HepG2 (cell line): ENCODE data around the gene PCNA. TPM values are rescaled to one million over a fixed set of nuclear protein-coding genes. Genes with fewer than 3 reads are reported as not detected.

Experiments
- ARNTL ChIP-seq: sonication (generic); formaldehyde crosslinking; IDR thresholded peaks from 2 replicates; pipeline ENCODE4 v1.4.0; 2020; ENCODE audit warnings: mild to moderate bottlenecking, missing genetic modification reagents
- CCDC6 ChIP-seq: sonication (generic); formaldehyde crosslinking; IDR thresholded peaks from 2 replicates; pipeline ENCODE4 v1.8.1; 2022; ENCODE audit warnings: mild to moderate bottlenecking, missing genetic modification reagents, moderate library complexity
- CSRNP1 ChIP-seq: sonication (generic); formaldehyde crosslinking; IDR thresholded peaks from 2 replicates; pipeline ENCODE4 v1.8.1; 2023; ENCODE audit warnings: mild to moderate bottlenecking, missing genetic modification reagents
- EED ChIP-seq: sonication (generic); formaldehyde crosslinking; IDR thresholded peaks from 2 replicates; pipeline ENCODE4 v1.5.0; 2020; ENCODE audit warnings: mild to moderate bottlenecking, missing genetic modification reagents
- HES4 ChIP-seq: sonication (generic); formaldehyde crosslinking; IDR thresholded peaks from 2 replicates; pipeline ENCODE4 v1.9.0; 2021; ENCODE audit warnings: mild to moderate bottlenecking, missing genetic modification reagents, borderline replicate concordance
- JUN ChIP-seq: sonication (generic); formaldehyde crosslinking; IDR thresholded peaks from 2 replicates; pipeline ENCODE4 v1.4.0; 2020; ENCODE audit warnings: mild to moderate bottlenecking, missing genetic modification reagents
- NFATC3 ChIP-seq: sonication (generic); formaldehyde crosslinking; IDR thresholded peaks from 2 replicates; pipeline ENCODE4 v1.5.1; 2020; ENCODE audit warnings: mild to moderate bottlenecking, missing genetic modification reagents
- SALL2 ChIP-seq: sonication (generic); formaldehyde crosslinking; IDR thresholded peaks from 2 replicates; pipeline ENCODE4 v1.8.1; 2023; ENCODE audit warnings: mild to moderate bottlenecking, missing genetic modification reagents, inconsistent platforms
- SNAPC4 ChIP-seq: sonication (generic); formaldehyde crosslinking; IDR thresholded peaks from 2 replicates; pipeline ENCODE4 v1.4.0; 2020; ENCODE audit warnings: mild to moderate bottlenecking, missing genetic modification reagents
- SRSF1 ChIP-seq: fragments of 200-400 bp; formaldehyde crosslinking; optimal IDR thresholded peaks from 2 replicates; pipeline ENCODE3; 2017; ENCODE audit warnings: mild to moderate bottlenecking, low read depth, low read length, moderate library complexity
- TFE3 ChIP-seq: IDR thresholded peaks from 2 replicates; pipeline ENCODE4 v1.6.1; 2016
- YEATS4 ChIP-seq: sonication (generic); formaldehyde crosslinking; IDR thresholded peaks from 2 replicates; pipeline ENCODE4 v1.4.0; 2020; ENCODE audit warnings: missing genetic modification reagents, borderline replicate concordance
- ZMAT3 ChIP-seq: sonication (generic); formaldehyde crosslinking; conservative IDR thresholded peaks from 2 replicates; pipeline ENCODE4 v1.7.0; 2021; ENCODE audit warnings: missing genetic modification reagents
- ZMYM2 ChIP-seq: sonication (generic); formaldehyde crosslinking; IDR thresholded peaks from 2 replicates; pipeline ENCODE4 v1.8.0; 2022; ENCODE audit warnings: mild to moderate bottlenecking, missing genetic modification reagents
- ZNF24 ChIP-seq: fragments of 450-650 bp; IDR thresholded peaks from 2 replicates; pipeline ENCODE4 v1.6.1; 2017; ENCODE audit warnings: antibody characterized with exemption, mild to moderate bottlenecking
- ZNF253 ChIP-seq: sonication (generic); formaldehyde crosslinking; IDR thresholded peaks from 2 replicates; pipeline ENCODE4 v1.8.0; 2022; ENCODE audit warnings: mild to moderate bottlenecking, missing genetic modification reagents, borderline replicate concordance
- ZNF331 ChIP-seq: sonication (generic); formaldehyde crosslinking; IDR thresholded peaks from 2 replicates; pipeline ENCODE4 v1.4.0; 2020; ENCODE audit warnings: missing genetic modification reagents
- polyA plus RNA-seq, 8 experiments: library from polyadenylated mRNA; depleted of rRNA in 3 of 8; stranded (reverse) in 7 of 8; unstranded in 1 of 8; fragments of >200 nt; fragmentation: Illumina TruSeq in 4 of 8; extraction: Trizol in 4 of 8; gene quantifications; 2 replicates each; pipeline versions ENCODE4 v1.2.1 to v1.2.3, GENCODE V29; 2011 to 2016; ENCODE audit warnings: low read depth in 4 of 8, missing spikeins in 1 of 8, mixed read lengths in 1 of 8; ENCODE audit not compliant: insufficient read depth in 1 of 8
- total RNA-seq, 5 experiments: library from RNA; depleted of rRNA; stranded (reverse); fragments of >200 nt; fragmentation: Illumina TruSeq; extraction: Trizol; gene quantifications; 2 replicates each; pipeline ENCODE4 v1.2.3, GENCODE V29; 2016; ENCODE audit warnings: low read depth in 1 of 5
- TF ChIP-seq, protein P1 (sequence below): sonication (generic); formaldehyde crosslinking; IDR thresholded peaks from 2 replicates; pipeline ENCODE4 v1.5.0; 2020; ENCODE audit warnings: missing genetic modification reagents
- TF ChIP-seq, protein P2 (sequence below): sonication (generic); formaldehyde crosslinking; IDR thresholded peaks from 2 replicates; pipeline ENCODE4 v1.4.0; 2020; ENCODE audit warnings: missing genetic modification reagents; ENCODE audit errors: not compliant biosample characterization

Gene PCNA
- total and polyA plus RNA-seq, 2 of the 13 experiments (the other 11 are each of a cell fraction or from before 2014, with no cell fraction given): 229 to 655 TPM

DNA sequence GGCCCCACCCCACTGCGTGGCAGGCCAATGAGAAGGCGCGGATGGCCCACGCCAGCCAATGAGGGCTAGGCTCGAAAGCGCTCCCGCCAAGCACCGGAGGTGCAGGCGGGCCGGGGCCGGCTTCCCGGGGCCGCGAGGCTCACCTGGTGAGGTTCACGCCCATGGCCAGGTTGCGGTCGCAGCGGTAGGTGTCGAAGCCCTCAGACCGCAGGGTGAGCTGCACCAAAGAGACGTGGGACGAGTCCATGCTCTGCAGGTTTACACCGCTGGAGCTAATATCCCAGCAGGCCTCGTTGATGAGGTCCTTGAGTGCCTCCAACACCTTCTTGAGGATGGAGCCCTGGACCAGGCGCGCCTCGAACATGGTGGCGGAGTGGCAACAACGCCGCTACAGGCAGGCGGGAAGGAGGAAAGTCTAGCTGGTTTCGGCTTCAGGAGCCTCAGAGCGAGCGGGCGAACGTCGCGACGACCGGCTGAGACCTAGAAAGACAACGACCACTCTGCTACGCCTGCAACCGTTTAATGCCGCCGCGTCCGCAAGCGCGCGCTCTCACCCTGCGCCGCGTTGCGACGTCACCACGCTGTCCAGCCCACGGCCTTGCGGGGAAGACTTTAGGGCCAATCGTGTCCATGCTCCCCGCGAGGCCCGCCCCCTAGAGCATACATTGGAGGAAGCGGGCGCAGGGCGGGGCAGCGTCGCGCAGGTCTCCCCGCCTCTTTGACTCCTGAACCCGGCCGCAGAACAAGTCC lies at the start of gene PCNA (continued):
- peak; percentile 88; the same call in 1 of the 2 replicates for TF ChIP-seq JUN
- TF ChIP-seq HES4 (CRISPR knock-in tag): peak; percentile 99
- peak; percentile 94; the same call in 1 of the 2 replicates for TF ChIP-seq ARNTL
- peak; percentile 97 for TF ChIP-seq SNAPC4 (CRISPR knock-in tag)
- peak; percentile 94 for TF ChIP-seq TFE3
- TF ChIP-seq SALL2: peak; percentile 92
- TF ChIP-seq, protein P1, sequence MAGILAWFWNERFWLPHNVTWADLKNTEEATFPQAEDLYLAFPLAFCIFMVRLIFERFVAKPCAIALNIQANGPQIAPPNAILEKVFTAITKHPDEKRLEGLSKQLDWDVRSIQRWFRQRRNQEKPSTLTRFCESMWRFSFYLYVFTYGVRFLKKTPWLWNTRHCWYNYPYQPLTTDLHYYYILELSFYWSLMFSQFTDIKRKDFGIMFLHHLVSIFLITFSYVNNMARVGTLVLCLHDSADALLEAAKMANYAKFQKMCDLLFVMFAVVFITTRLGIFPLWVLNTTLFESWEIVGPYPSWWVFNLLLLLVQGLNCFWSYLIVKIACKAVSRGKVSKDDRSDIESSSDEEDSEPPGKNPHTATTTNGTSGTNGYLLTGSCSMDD (CRISPR knock-in tag): no peak; the same call in 1 of the 2 replicates
- peak; percentile 99 for TF ChIP-seq ZMAT3 (CRISPR knock-in tag)
- TF ChIP-seq ZMYM2 (CRISPR knock-in tag): peak; percentile 93
- TF ChIP-seq ZNF331 (CRISPR knock-in tag): peak; percentile 81; the same call in 1 of the 2 replicates
- peak; percentile 75; the same call in 1 of the 2 replicates for TF ChIP-seq NFATC3 (CRISPR knock-in tag)
- TF ChIP-seq, protein P2, sequence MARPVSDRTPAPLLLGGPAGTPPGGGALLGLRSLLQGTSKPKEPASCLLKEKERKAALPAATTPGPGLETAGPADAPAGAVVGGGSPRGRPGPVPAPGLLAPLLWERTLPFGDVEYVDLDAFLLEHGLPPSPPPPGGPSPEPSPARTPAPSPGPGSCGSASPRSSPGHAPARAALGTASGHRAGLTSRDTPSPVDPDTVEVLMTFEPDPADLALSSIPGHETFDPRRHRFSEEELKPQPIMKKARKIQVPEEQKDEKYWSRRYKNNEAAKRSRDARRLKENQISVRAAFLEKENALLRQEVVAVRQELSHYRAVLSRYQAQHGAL (CRISPR knock-in tag): peak; percentile 87
- TF ChIP-seq SRSF1: peak; percentile 57
- TF ChIP-seq CCDC6 (CRISPR knock-in tag): peak; percentile 99
- TF ChIP-seq YEATS4 (CRISPR knock-in tag): peak; percentile 99
- peak; percentile 89 for TF ChIP-seq ZNF253 (CRISPR knock-in tag)
- no peak for TF ChIP-seq ZNF24
- peak; percentile 100 for TF ChIP-seq CSRNP1
- peak; percentile 97 for TF ChIP-seq EED (CRISPR knock-in tag)
